Stomach (tissue), 9 donors: ENCODE results near the gene MICALL1. TPM values are rescaled to one million over a fixed set of nuclear protein-coding genes. Genes with fewer than 3 reads are reported as not detected.

Experiments
- DNase-seq, 2 donors: peaks; one replicate each; pipeline versions ENCODE4 v3.0.0 to v3.0.0-alpha.2; 2013 to 2019
- H3K27ac ChIP-seq, 5 donors: fragments of 200-600 bp in 4 of 5; sonication (generic) in 4 of 5; one replicate each; pipeline ENCODE4 v1.5.1; 2013 to 2019; ENCODE audit warnings: mild to moderate bottlenecking in 1 of 5, moderate library complexity in 1 of 5
- H3K27me3 ChIP-seq, 3 donors: fragments of 200-600 bp; sonication (generic); one replicate each; pipeline ENCODE4 v1.5.1; 2017 to 2019; ENCODE audit warnings: mixed run types in 1 of 3
- H3K36me3 ChIP-seq, 4 donors: fragments of 200-600 bp; sonication (generic); 1 replicate in 3 of 4; 2 replicates in 1 of 4; pipeline ENCODE4 v1.5.1; 2016 to 2019
- H3K4me1 ChIP-seq, 4 donors: fragments of 200-600 bp; sonication (generic); one replicate each; pipeline ENCODE4 v1.5.1; 2016 to 2019
- H3K4me3 ChIP-seq, 4 donors: fragments of 200-600 bp; sonication (generic) in 3 of 4; one replicate each; pipeline ENCODE4 v1.5.1; 2016 to 2019; ENCODE audit warnings: mild to moderate bottlenecking in 1 of 4
- H3K9me3 ChIP-seq, 4 donors: fragments of 200-600 bp; sonication (generic); one replicate each; pipeline ENCODE4 v1.5.1; 2016 to 2019
- EP300 ChIP-seq: sonication (generic); formaldehyde crosslinking; IDR thresholded peaks from one replicate; pipeline ENCODE4 v1.6.1; 2017; ENCODE audit warnings: antibody characterized with exemption
- POLR2A ChIP-seq, 4 donors: fragments of 450-650 bp; IDR thresholded peaks; one replicate each; pipeline ENCODE4 v1.6.1; 2016; ENCODE audit warnings: antibody characterized with exemption in 4 of 4, control low read depth in 2 of 4, mild to moderate bottlenecking in 1 of 4, moderate library complexity in 1 of 4
- POLR2AphosphoS5 ChIP-seq, 3 donors: sonication (generic); formaldehyde crosslinking; IDR thresholded peaks; one replicate each; pipeline ENCODE4 v1.6.1; 2016; ENCODE audit warnings: antibody characterized with exemption in 3 of 3
- WGBS, 5 donors: extraction: QIAGEN DNeasy Blood & Tissue Kit in 3 of 5; methylation state at CpG; one replicate each; pipeline versions ENCODE4 v1.1.5 to v1.1.7; 2013 to 2018; 5-methylcytosine and 5-hydroxymethylcytosine counted together
- intact Hi-C: fragments of 100-400 bp; cut with DNase I; formaldehyde crosslinking; loops from one replicate; pipeline ENCODE4 v1.15.1; 2023; ENCODE audit warnings: low total_unique reads
- polyA plus RNA-seq, 3 donors: library from polyadenylated mRNA; stranded (reverse); fragments of 200-250 nt; gene quantifications; one replicate each; pipeline ENCODE4 v1.2.3, GENCODE V29; 2013
- total RNA-seq, 5 donors: library from RNA; depleted of rRNA; stranded (reverse); fragments of >200 nt; gene quantifications; one replicate each; pipeline versions ENCODE4 v1.1.0 to v1.2.3, GENCODE V29; 2014 to 2016
- TF ChIP-seq, protein P1 (sequence below), 7 experiments: fragments of 450-650 bp in 4 of 7; fragments of 200-600 bp in 3 of 7; sonication (generic) in 3 of 7; IDR thresholded peaks; one replicate each; pipeline ENCODE4 v1.5.1; 2016 to 2019; ENCODE audit warnings: antibody characterized with exemption in 7 of 7, control low read depth in 2 of 7, mild to moderate bottlenecking in 1 of 7
- donor health status: healthy with polysubstance abuse.
- donor health status: Bipolar disorder and iron deficiency.
- donor health status: healthy.

The MICALL1 gene
- total and polyA plus RNA-seq, 8 donors, result 17.7 to 155 (median 54.7) TPM

DNA sequence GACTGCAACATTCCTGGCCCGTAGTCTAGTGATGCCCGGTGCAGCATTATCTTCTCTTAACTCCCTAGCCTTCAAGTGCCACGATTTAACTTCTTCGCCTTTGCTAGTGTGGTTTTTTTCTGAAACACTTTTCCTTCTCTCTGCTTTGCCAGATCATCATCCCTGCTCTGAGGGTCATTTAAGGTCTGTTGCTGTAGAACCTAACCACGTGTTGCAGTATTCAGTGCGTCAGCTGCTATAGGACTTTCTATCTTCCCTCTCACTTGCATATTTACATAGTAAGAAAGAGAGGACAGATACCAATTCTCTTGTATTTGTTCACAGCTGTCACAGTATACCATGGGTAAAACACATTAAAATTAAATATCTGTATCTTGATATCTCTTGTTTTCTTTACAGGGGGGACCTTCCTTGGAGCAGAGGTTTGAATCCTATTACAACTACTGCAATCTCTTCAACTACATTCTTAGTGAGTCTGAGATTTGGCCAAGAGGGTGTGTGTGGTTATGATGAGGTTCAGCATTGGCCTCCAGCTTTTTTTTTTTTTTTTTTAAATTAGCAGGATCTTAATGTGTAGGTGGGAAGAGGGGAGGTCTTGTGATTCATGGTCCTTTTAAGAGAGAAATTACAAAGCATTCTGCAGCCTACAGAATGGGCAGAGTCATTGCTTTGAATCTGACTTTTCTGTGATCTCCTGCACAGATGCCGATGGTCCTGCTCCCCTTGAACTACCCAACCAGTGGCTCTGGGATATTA, 43.3 kb upstream of the MICALL1 start:
- Histone ChIP-seq H3K4me1 (peaks cover 24 to 48% (median 37%) of the 10 kb centered on the region in 4 donors), H3K9me3 (no peaks in the 10 kb centered on the region), H3K27me3 (no peaks in the 10 kb centered on the region), H3K27ac (peak overlapping the region in 3 of 5 donors; percentile 8 to 45 (median 29)), H3K4me3 (no peak overlapping the region), H3K36me3 (peaks cover 61 to 100% (median 99%) of the 10 kb centered on the region in 4 donors)
- 40 to 66% (median 43%) methylated on average over 7 of the region's 7 CpGs for WGBS, 5 donors
- DNase-seq, result no peak
- intact Hi-C loops, result loop anchor here (5.0 kb wide), 1 partner anchor 45 kb away; no protein-coding TSS in a partner anchor
- no peak for TF ChIP-seq EP300
- no peak for TF ChIP-seq POLR2AphosphoS5 (IDR thresholded peaks at IDR 0.05)
- no peak for TF ChIP-seq POLR2A (IDR thresholded peaks at IDR 0.05)
- TF ChIP-seq, protein P1, sequence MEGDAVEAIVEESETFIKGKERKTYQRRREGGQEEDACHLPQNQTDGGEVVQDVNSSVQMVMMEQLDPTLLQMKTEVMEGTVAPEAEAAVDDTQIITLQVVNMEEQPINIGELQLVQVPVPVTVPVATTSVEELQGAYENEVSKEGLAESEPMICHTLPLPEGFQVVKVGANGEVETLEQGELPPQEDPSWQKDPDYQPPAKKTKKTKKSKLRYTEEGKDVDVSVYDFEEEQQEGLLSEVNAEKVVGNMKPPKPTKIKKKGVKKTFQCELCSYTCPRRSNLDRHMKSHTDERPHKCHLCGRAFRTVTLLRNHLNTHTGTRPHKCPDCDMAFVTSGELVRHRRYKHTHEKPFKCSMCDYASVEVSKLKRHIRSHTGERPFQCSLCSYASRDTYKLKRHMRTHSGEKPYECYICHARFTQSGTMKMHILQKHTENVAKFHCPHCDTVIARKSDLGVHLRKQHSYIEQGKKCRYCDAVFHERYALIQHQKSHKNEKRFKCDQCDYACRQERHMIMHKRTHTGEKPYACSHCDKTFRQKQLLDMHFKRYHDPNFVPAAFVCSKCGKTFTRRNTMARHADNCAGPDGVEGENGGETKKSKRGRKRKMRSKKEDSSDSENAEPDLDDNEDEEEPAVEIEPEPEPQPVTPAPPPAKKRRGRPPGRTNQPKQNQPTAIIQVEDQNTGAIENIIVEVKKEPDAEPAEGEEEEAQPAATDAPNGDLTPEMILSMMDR (IDR thresholded peaks at IDR 0.05), result no peak

DNA sequence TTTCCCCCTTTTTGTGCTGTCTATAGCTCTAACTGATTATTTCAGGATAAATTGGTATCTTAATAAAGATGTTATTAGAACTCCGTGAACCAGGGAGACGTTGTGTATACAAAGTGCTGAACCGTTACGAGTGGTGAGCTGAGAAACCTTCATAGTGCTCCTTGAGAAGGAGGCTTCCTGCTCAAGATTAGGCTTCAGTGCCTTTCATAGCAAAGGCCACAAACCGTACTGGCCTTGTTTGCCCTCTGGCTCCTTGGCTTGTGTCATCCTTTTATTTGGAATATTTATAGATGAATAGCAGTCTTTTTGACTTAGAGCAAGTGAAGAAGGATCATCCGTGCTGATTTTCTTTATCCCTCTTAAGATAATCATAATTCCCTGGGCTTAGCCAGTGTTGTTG, 40.6 kb upstream of the MICALL1 start:
- DNase-seq, result no peak
- H3K4me3 ChIP-seq, result no peak overlapping the region
- peaks cover 19 to 37% (median 26%) of the 10 kb centered on the region in 4 donors for H3K4me1 ChIP-seq
- 72 to 81% (median 78%) methylated on average over 6 of the region's 6 CpGs for WGBS, 5 donors
- intact Hi-C loops, result no loop called here
- H3K36me3 ChIP-seq, result peaks cover 58 to 100% (median 98%) of the 10 kb centered on the region in 4 donors
- H3K27ac ChIP-seq, result no peak overlapping the region
- no peaks in the 10 kb centered on the region for H3K9me3 ChIP-seq
- TF ChIP-seq POLR2A (IDR thresholded peaks at IDR 0.05) (no peak), EP300 (no peak), POLR2AphosphoS5 (IDR thresholded peaks at IDR 0.05) (no peak)
- TF ChIP-seq, protein P1 (IDR thresholded peaks at IDR 0.05), result no peak
- H3K27me3 ChIP-seq, result no peaks in the 10 kb centered on the region

DNA sequence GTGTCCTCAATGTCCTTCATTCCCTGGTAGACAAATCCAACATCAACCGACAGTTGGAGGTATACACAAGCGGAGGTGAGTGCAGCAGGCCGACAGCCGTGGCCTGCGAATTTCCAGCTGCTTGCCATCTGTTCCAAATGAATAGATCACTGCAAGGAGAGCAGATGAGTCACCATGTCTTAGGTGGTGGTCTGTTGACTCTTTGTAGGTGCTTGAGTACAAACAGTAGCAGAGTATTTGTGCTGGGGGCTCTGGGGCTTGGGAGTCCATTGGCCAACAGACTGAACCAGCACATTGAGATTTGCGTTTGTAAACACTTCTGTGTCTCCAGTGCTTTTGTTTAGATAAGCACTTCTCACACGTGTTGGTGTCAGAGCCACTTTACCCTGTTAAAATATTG, 35.8 kb upstream of the MICALL1 start:
- Histone ChIP-seq H3K4me3 (no peak overlapping the region), H3K27ac (no peak overlapping the region), H3K36me3 (peaks cover 86 to 100% (median 99%) of the 10 kb centered on the region in 4 donors), H3K9me3 (no peaks in the 10 kb centered on the region), H3K27me3 (no peaks in the 10 kb centered on the region), H3K4me1 (no peaks in the 10 kb centered on the region)
- intact Hi-C loops, result no loop called here
- TF ChIP-seq, protein P1 (IDR thresholded peaks at IDR 0.05), result no peak
- TF ChIP-seq POLR2A (IDR thresholded peaks at IDR 0.05) (no peak), POLR2AphosphoS5 (IDR thresholded peaks at IDR 0.05) (no peak), EP300 (no peak)
- 55 to 79% (median 71%) methylated on average over 7 of the region's 7 CpGs for WGBS, 5 donors
- DNase-seq, result no peak

DNA sequence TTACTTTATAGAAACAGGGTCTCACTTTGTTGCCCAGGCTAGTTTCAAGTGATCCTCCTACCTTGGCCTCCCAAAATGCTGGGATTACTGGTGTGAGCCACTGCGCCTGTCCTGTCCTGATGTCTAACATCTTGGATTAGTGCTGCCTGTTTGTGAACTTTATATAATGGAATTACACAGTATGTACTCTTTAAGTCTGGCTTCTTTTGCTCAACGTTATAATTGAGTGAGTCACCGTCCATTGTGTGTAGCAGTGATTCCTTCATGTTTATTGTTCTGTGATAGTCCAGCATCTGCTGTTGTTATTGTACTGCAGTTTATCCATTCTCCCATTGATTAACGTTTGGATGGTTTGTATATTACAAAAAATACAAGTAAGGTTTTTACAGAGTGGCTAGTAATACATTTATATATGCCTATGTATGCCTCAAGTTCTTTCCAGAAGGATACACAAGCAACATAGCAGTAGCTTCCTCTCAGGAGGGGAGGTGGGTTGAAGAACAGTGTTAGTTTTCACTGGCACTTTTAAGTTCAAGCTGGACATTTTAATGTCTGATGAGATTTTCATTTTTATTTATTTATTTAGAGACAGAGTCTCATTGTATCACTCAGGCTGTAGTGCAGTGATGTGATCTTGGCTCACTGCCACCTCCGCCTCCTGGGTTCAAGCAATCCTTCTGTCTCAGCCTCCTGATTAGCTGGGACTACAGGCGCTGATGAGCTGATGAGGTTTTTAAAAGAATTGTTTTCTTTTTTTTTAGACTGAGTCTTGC, 25.2 kb upstream of the MICALL1 start:
- intact Hi-C loops, result no loop called here
- H3K27me3 ChIP-seq, result no peaks in the 10 kb centered on the region
- 59 to 70% (median 62%) methylated on average over 6 of the region's 6 CpGs for WGBS, 5 donors

More for the DNA sequence above, 25.2 kb upstream of the MICALL1 start:
- Histone ChIP-seq H3K36me3 (peaks cover 67 to 92% (median 85%) of the 10 kb centered on the region in 4 donors), H3K9me3 (no peaks in the 10 kb centered on the region), H3K4me3 (no peak overlapping the region), H3K4me1 (peaks cover 0 to 20% (median 5%) of the 10 kb centered on the region in 4 donors), H3K27ac (no peak overlapping the region)
- TF ChIP-seq POLR2A (IDR thresholded peaks at IDR 0.05) (no peak), EP300 (no peak), POLR2AphosphoS5 (IDR thresholded peaks at IDR 0.05) (no peak)
- no peak for DNase-seq
